Endothelial cell of umbilical vein (primary cell): ENCODE data around the gene SKAP1. TPM values are rescaled to one million over a fixed set of nuclear protein-coding genes. Genes with fewer than 3 reads are reported as not detected.

Source experiments
- BruUV-seq: library from RNA; stranded (reverse); fragments of 400-500 nt; replicated peaks from 2 replicates; lab custom pipeline; 2021; lab: Mats Ljungman, UMichigan
- CTCF ChIA-PET: fragments of 300-600, 350-600 bp; sonication (Branson Sonifier 250); formaldehyde crosslinking; loops from one replicate; lab custom pipeline; 2021; ENCODE audit warnings: antibody characterized with exemption, inconsistent platforms; lab: Charles Lee
- POLR2A ChIA-PET: fragments of 300-600, 350-600 bp; sonication (Branson Sonifier 250); formaldehyde crosslinking; loops from one replicate; lab custom pipeline; 2021; ENCODE audit warnings: antibody characterized with exemption, inconsistent platforms; lab: Charles Lee
- DNase-seq: peaks from one replicate; pipeline ENCODE4 v3.0.0-alpha.2; 2011; ENCODE audit warnings: low read depth, low spot score
- FAIRE-seq: peaks from 2 replicates; lab custom pipeline; 2011; peaks lifted over from hg19 to GRCh38; lab: Jason Lieb, UNC
- H2AFZ ChIP-seq: 2 replicates; pipeline ENCODE4 v1.6.0; 2012; ENCODE audit warnings: low read depth, low read length, control low read depth, inconsistent platforms
- H3K27ac ChIP-seq: 2 replicates; pipeline ENCODE4 v1.5.1; 2011; ENCODE audit warnings: low read depth, mild to moderate bottlenecking, control low read depth, low read length, moderate library complexity; ENCODE audit not compliant: insufficient read depth
- H3K27me3 ChIP-seq, 2 experiments: 2 replicates each; pipeline versions ENCODE4 v1.6.0 to v1.6.1; 2011; ENCODE audit warnings: low read length in 2 of 2, mixed read lengths in 1 of 2; ENCODE audit not compliant: control insufficient read depth in 2 of 2, insufficient read depth in 2 of 2
- H3K36me3 ChIP-seq, 2 experiments: 2 replicates in 1 of 2; 3 replicates in 1 of 2; pipeline ENCODE4 v1.5.1; 2011; ENCODE audit warnings: low read length in 2 of 2, mild to moderate bottlenecking in 1 of 2, moderate library complexity in 1 of 2; ENCODE audit not compliant: control insufficient read depth in 2 of 2, insufficient read depth in 2 of 2; ENCODE audit errors: extremely low read depth in 1 of 2
- H3K4me1 ChIP-seq: 3 replicates; pipeline ENCODE4 v1.5.1; 2011; ENCODE audit warnings: mild to moderate bottlenecking, low read length; ENCODE audit not compliant: control insufficient read depth, insufficient read depth; ENCODE audit errors: extremely low read depth
- H3K4me2 ChIP-seq: 2 replicates; pipeline ENCODE4 v1.6.1; 2011; ENCODE audit warnings: low read length, control low read depth, mixed read lengths; ENCODE audit not compliant: insufficient read depth
- H3K4me3 ChIP-seq, 3 experiments: fragments of 200-600 bp in 1 of 3; sonication (generic), shearing (Covaris generic) in 1 of 3; replicated peaks in 1 of 3; 2 replicates each; pipeline ENCODE4 v1.5.1; 2011 to 2016; ENCODE audit warnings: control low read depth in 3 of 3, low read length in 3 of 3, mild to moderate bottlenecking in 2 of 3, inconsistent platforms in 1 of 3, low read depth in 1 of 3, moderate library complexity in 1 of 3; ENCODE audit not compliant: insufficient read depth in 1 of 3
- H3K79me2 ChIP-seq: 2 replicates; pipeline ENCODE4 v1.6.0; 2012; ENCODE audit warnings: low read length, inconsistent platforms; ENCODE audit not compliant: control insufficient read depth, insufficient read depth
- H3K9ac ChIP-seq: replicated peaks from 2 replicates; pipeline ENCODE3; 2011; ENCODE audit warnings: low read length, control low read depth; ENCODE audit not compliant: insufficient read depth; ENCODE audit errors: extremely low read depth
- H3K9me1 ChIP-seq: replicated peaks from 3 replicates; pipeline ENCODE4 v1.6.0; 2011; ENCODE audit warnings: mild to moderate bottlenecking, low read length; ENCODE audit not compliant: control insufficient read depth, insufficient read depth; ENCODE audit errors: extremely low read depth
- H3K9me3 ChIP-seq: replicated peaks from 2 replicates; pipeline ENCODE4 v1.5.1; 2012; ENCODE audit warnings: low read length, inconsistent platforms; ENCODE audit not compliant: control insufficient read depth, insufficient read depth
- H4K20me1 ChIP-seq: replicated peaks from 2 replicates; pipeline ENCODE3; 2011; ENCODE audit warnings: mild to moderate bottlenecking, low read length; ENCODE audit not compliant: control insufficient read depth, insufficient read depth; ENCODE audit errors: extremely low read depth
- CTCF ChIP-seq, 2 donors: IDR thresholded peaks; 1 replicate in 1 of 2; 2 replicates in 1 of 2; pipeline ENCODE4 v1.5.1; 2011; ENCODE audit warnings: low read length in 2 of 2, mild to moderate bottlenecking in 2 of 2, moderate library complexity in 2 of 2, control low read depth in 1 of 2, inconsistent platforms in 1 of 2, low read depth in 1 of 2; ENCODE audit not compliant: insufficient read depth in 1 of 2; ENCODE audit errors: extremely low read depth in 1 of 2
- EZH2 ChIP-seq: IDR thresholded peaks from 2 replicates; pipeline ENCODE4 v1.6.1; 2012; ENCODE audit warnings: borderline replicate concordance, low read depth, mild to moderate bottlenecking, moderate library complexity, low read length, inconsistent platforms; ENCODE audit not compliant: severe bottlenecking
- FOS ChIP-seq: IDR thresholded peaks from 2 replicates; pipeline ENCODE4 v1.6.1; 2011; ENCODE audit warnings: mild to moderate bottlenecking, low read length, moderate library complexity, borderline replicate concordance; ENCODE audit not compliant: insufficient read depth
- GATA2 ChIP-seq: IDR thresholded peaks from 2 replicates; pipeline ENCODE4 v1.7.0; 2011; ENCODE audit warnings: low read depth, mild to moderate bottlenecking, moderate library complexity, mixed read lengths, low read length; ENCODE audit not compliant: insufficient read length, insufficient read depth
- JUN ChIP-seq: IDR thresholded peaks from 2 replicates; pipeline ENCODE4 v1.6.1; 2011; ENCODE audit warnings: borderline replicate concordance, low read depth; ENCODE audit not compliant: insufficient read length, insufficient read depth
- MAX ChIP-seq: IDR thresholded peaks from 2 replicates; pipeline ENCODE4 v1.6.1; 2011; ENCODE audit not compliant: insufficient read depth, insufficient read length
- MYC ChIP-seq: IDR thresholded peaks from one replicate; pipeline ENCODE4 v1.6.1; 2011; ENCODE audit warnings: mild to moderate bottlenecking, low read depth, low read length
- POLR2A ChIP-seq: IDR thresholded peaks from 2 replicates; pipeline ENCODE4 v1.6.1; 2012; ENCODE audit warnings: low read depth, mild to moderate bottlenecking, control low read depth, low read length
- POLR2AphosphoS5 ChIP-seq: IDR thresholded peaks from 2 replicates; pipeline ENCODE4 v1.6.1; 2012; ENCODE audit warnings: low read depth, mild to moderate bottlenecking, control low read depth, low read length, moderate library complexity; ENCODE audit not compliant: insufficient read depth
- dilution Hi-C: fragments of 300-500 bp; cut with MboI; formaldehyde crosslinking; loops from one replicate; pipeline ENCODE4 v1.15.0; 2019; ENCODE audit warnings: low sequenced_read_pairs; ENCODE audit not compliant: extremely low pct_ligation_motif_present
- intact Hi-C: fragments of 100-400 bp; cut with micrococcal nuclease; formaldehyde crosslinking; loops from one replicate; pipeline ENCODE4 v1.10.0; 2022
- polyA plus RNA-seq, 4 experiments: library from polyadenylated mRNA; depleted of rRNA in 3 of 4; stranded (reverse) in 3 of 4; unstranded in 1 of 4; fragments of >200 nt; gene quantifications; 2 replicates each; pipeline versions ENCODE4 v1.2.1 to v1.2.3, GENCODE V29; 2011 to 2012; ENCODE audit warnings: missing spikeins in 1 of 4
- total RNA-seq: library from RNA; stranded (reverse); gene quantifications from 2 replicates; pipeline ENCODE4 v1.2.3, GENCODE V29; 2021

The SKAP1 gene
- total and polyA plus RNA-seq, 2 donors (not counting 3 experiments of a cell fraction or from before 2014, with no cell fraction given) = 0.75 TPM; not detected in 1

GRCh38 chr17:48356866-48357265 lies 73.1 kb downstream of the SKAP1 start:
- no peak overlapping the region for H2AFZ ChIP-seq
- H3K27me3 ChIP-seq = peaks cover 7 to 11% of the 10 kb centered on the region in 2 experiments
- no peaks in the 10 kb centered on the region for H3K9me3 ChIP-seq
- no peaks in the 10 kb centered on the region for H3K79me2 ChIP-seq
- no peaks in the 10 kb centered on the region for H3K4me1 ChIP-seq
- ChIA-PET CTCF (no interaction called here), POLR2A (no interaction called here)
- no peak overlapping the region for H3K4me2 ChIP-seq
- no peaks in the 10 kb centered on the region for H3K9me1 ChIP-seq
- intact Hi-C loops (no loop called here), dilution Hi-C loops (no loop called here)
- H3K4me3 ChIP-seq = no peak overlapping the region
- H3K9ac ChIP-seq = no peak overlapping the region
- FAIRE-seq = no peak
- TF ChIP-seq MYC (no peak), CTCF (IDR thresholded peaks at IDR 0.05; ENCODE audit: extremely low read depth in 1 of 2, insufficient read depth in 1 of 2, low read depth in 1 of 2, low read length in 2 of 2) (no peak), GATA2 (no peak), POLR2A (no peak), MAX (no peak), POLR2AphosphoS5 (no peak), JUN (no peak), FOS (no peak), EZH2 (no peak)
- DNase-seq = no peak
- BruUV-seq = no TSS peak
- H3K36me3 ChIP-seq = no peaks in the 10 kb centered on the region
- H3K27ac ChIP-seq = no peak overlapping the region
- H4K20me1 ChIP-seq = no peaks in the 10 kb centered on the region
